ENCODE data around the gene CRAMP1.

Gene CRAMP1

GRCh38 chr16:1597154-1597553, 15.0 kb upstream of the CRAMP1 start (continued):
- TF ChIP-seq ZNF560 (tag by site-specific recombination; IDR thresholded peaks at IDR 0.05; ENCODE audit: borderline replicate concordance): no peak
- TF ChIP-seq ZNF549 (tag by site-specific recombination; IDR thresholded peaks at IDR 0.05): no peak
- no peak for TF ChIP-seq ZNF132 (tag by site-specific recombination; IDR thresholded peaks at IDR 0.05; ENCODE audit: borderline replicate concordance)
- no peak for TF ChIP-seq ZNF776 (tag by site-specific recombination; IDR thresholded peaks at IDR 0.05; ENCODE audit: borderline replicate concordance)
- no peak for TF ChIP-seq ZNF670 (tag by site-specific recombination; IDR thresholded peaks at IDR 0.05; ENCODE audit: low read depth)
- TF ChIP-seq ZNF211 (tag by site-specific recombination; IDR thresholded peaks at IDR 0.05; ENCODE audit: low read depth): no peak
- no peak for TF ChIP-seq HIC1 (tag by site-specific recombination; IDR thresholded peaks at IDR 0.05)
- TF ChIP-seq ZBTB48 (tag by site-specific recombination; IDR thresholded peaks at IDR 0.05): no peak
- no peak for TF ChIP-seq ZNF747 (tag by site-specific recombination; IDR thresholded peaks at IDR 0.05)
- no peak for TF ChIP-seq ZNF596 (tag by site-specific recombination; IDR thresholded peaks at IDR 0.05)

- CTCF ChIA-PET: interaction anchor here (0.7 kb wide), 1 partner anchor 28 kb away, joined by 3 read pairs; no protein-coding TSS in a partner anchor
- Histone ChIP-seq H3K9me3 (ENCODE audit: control insufficient read depth, insufficient read depth, low read depth, low read length) (no peaks in the 10 kb centered on the region), H3K36me3 (ENCODE audit: control insufficient read depth in 2 of 2, insufficient read depth in 1 of 2, low read length in 2 of 2) (peaks cover 6 to 42% of the 10 kb centered on the region in 2 experiments; a peak in 2 of 3 replicates), H3K4me3 (ENCODE audit: low read depth, low read length) (no peak overlapping the region), H3K27ac (ENCODE audit: extremely low read depth, low read depth, low read length) (no peak overlapping the region), H3K4me1 (ENCODE audit: control insufficient read depth, insufficient read depth, low read length) (no peaks in the 10 kb centered on the region)
- POLR2A ChIA-PET: no interaction called here
- TF ChIP-seq ZNF148 (tag by site-specific recombination; IDR thresholded peaks at IDR 0.05; ENCODE audit: borderline replicate concordance): no peak
- no peak for TF ChIP-seq ZNF37A (tag by site-specific recombination; IDR thresholded peaks at IDR 0.05)
- no peak for TF ChIP-seq ZNF692 (tag by site-specific recombination; IDR thresholded peaks at IDR 0.05)
- TF ChIP-seq ZNF2 (tag by site-specific recombination; IDR thresholded peaks at IDR 0.05): no peak
- TF ChIP-seq ZBTB48 (tag by site-specific recombination; IDR thresholded peaks at IDR 0.05): no peak
- no peak for TF ChIP-seq ZBTB1 (tag by site-specific recombination; IDR thresholded peaks at IDR 0.05)
- no peak for TF ChIP-seq ZBTB44 (tag by site-specific recombination; IDR thresholded peaks at IDR 0.05)
- TF ChIP-seq ZNF654 (tag by site-specific recombination; IDR thresholded peaks at IDR 0.05; ENCODE audit: low read depth): no peak
- TF ChIP-seq ZFP69B (tag by site-specific recombination; IDR thresholded peaks at IDR 0.05): no peak
- TF ChIP-seq KLF1 (tag by site-specific recombination; IDR thresholded peaks at IDR 0.05): no peak
- no peak for TF ChIP-seq ZNF624 (tag by site-specific recombination; IDR thresholded peaks at IDR 0.05)
- no peak for TF ChIP-seq TSHZ1 (tag by site-specific recombination; IDR thresholded peaks at IDR 0.05; ENCODE audit: borderline replicate concordance)
- no peak for TF ChIP-seq KLF16 (tag by site-specific recombination; IDR thresholded peaks at IDR 0.05)
- TF ChIP-seq ZSCAN18 (tag by site-specific recombination; IDR thresholded peaks at IDR 0.05): no peak
- TF ChIP-seq ZFP37 (tag by site-specific recombination; IDR thresholded peaks at IDR 0.05): no peak
- no peak for TF ChIP-seq ZNF777 (tag by site-specific recombination; IDR thresholded peaks at IDR 0.05; ENCODE audit: borderline replicate concordance)
Observed at GRCh38 chr16:1601031-1601430, 11.1 kb upstream of the CRAMP1 start.
